SK-N-SH (cell line): Measurements from ENCODE around the gene VENTX. TPM values are rescaled to one million over a fixed set of nuclear protein-coding genes. Genes with fewer than 3 reads are reported as not detected.

Experiments used
- CTCF ChIA-PET: fragments of 300-600, 350-600 bp; formaldehyde crosslinking; extraction: SDS; loops from one replicate; lab custom pipeline; 2021; lab: Yijun Ruan, JAX
- POLR2A ChIA-PET: fragments of 350-600 bp; sonication (Branson Sonifier 250); formaldehyde crosslinking; extraction: SDS; loops from one replicate; lab custom pipeline; 2020; ENCODE audit warnings: antibody characterized with exemption, inconsistent platforms; lab: Yijun Ruan, JAX
- DNase-seq: peaks from one replicate; pipeline ENCODE4 v3.0.0; 2012
- H2AFZ ChIP-seq: fragments of 200-600 bp; sonication (generic); 2 replicates; pipeline ENCODE4 v1.8.1; 2016; ENCODE audit warnings: antibody characterized with exemption, mild to moderate bottlenecking, low read depth
- H3F3A ChIP-seq: fragments of 200-600 bp; sonication (generic); replicated peaks from 2 replicates; pipeline ENCODE3; 2016; ENCODE audit warnings: antibody characterized with exemption, mild to moderate bottlenecking; ENCODE audit not compliant: insufficient read depth
- H3K27ac ChIP-seq, 2 experiments: fragments of 200-500 bp in 1 of 2; fragments of 200-600 bp in 1 of 2; sonication (Bioruptor generic) in 1 of 2; sonication (generic), shearing (Covaris generic) in 1 of 2; 2 replicates each; pipeline versions ENCODE4 v1.5.1 to v1.6.1; 2014 to 2016; ENCODE audit warnings: low read depth in 2 of 2, inconsistent platforms in 1 of 2, low read length in 1 of 2, mild to moderate bottlenecking in 1 of 2, mixed read lengths in 1 of 2
- H3K27me3 ChIP-seq: fragments of 200-600 bp; sonication (generic), shearing (Covaris generic); 2 replicates; pipeline ENCODE4 v1.6.1; 2016; ENCODE audit warnings: mixed run types; ENCODE audit not compliant: insufficient read depth
- H3K36me3 ChIP-seq, 2 experiments: fragments of 200-500 bp in 1 of 2; fragments of 200-600 bp in 1 of 2; sonication (Bioruptor generic) in 1 of 2; sonication (generic) in 1 of 2; replicated peaks in 1 of 2; 2 replicates each; pipeline versions ENCODE3 to v1.5.1; 2014 to 2016; ENCODE audit warnings: low read length in 1 of 2, mild to moderate bottlenecking in 1 of 2; ENCODE audit not compliant: insufficient read depth in 2 of 2, control insufficient read depth in 1 of 2
- H3K4me1 ChIP-seq, 2 experiments: fragments of 200-500 bp in 1 of 2; fragments of 200-600 bp in 1 of 2; sonication (Bioruptor generic) in 1 of 2; sonication (generic), shearing (Covaris generic) in 1 of 2; 2 replicates each; pipeline versions ENCODE4 v1.5.1 to v1.6.1; 2014 to 2016; ENCODE audit warnings: low read depth in 1 of 2, low read length in 1 of 2, mixed run types in 1 of 2; ENCODE audit not compliant: insufficient read depth in 2 of 2, control insufficient read depth in 1 of 2
- H3K4me2 ChIP-seq: fragments of 200-600 bp; sonication (generic), shearing (Covaris generic); 2 replicates; pipeline ENCODE4 v1.6.1; 2017; ENCODE audit warnings: mixed run types
- H3K4me3 ChIP-seq, 2 experiments: fragments of 200-500 bp in 1 of 2; fragments of 200-600 bp in 1 of 2; sonication (Bioruptor generic) in 1 of 2; sonication (generic), shearing (Covaris generic) in 1 of 2; 2 replicates each; pipeline versions ENCODE4 v1.5.1 to v1.8.1; 2014 to 2016; ENCODE audit warnings: low read depth in 2 of 2, inconsistent platforms in 1 of 2, low read length in 1 of 2, mild to moderate bottlenecking in 1 of 2, mixed read lengths in 1 of 2, moderate library complexity in 1 of 2
- H3K79me2 ChIP-seq: fragments of 200-600 bp; sonication (generic); 2 replicates; pipeline ENCODE4 v1.8.1; 2017; ENCODE audit warnings: mild to moderate bottlenecking; ENCODE audit not compliant: insufficient read depth
- H3K9ac ChIP-seq: fragments of 200-600 bp; sonication (generic); 2 replicates; pipeline ENCODE4 v1.6.1; 2017; ENCODE audit warnings: mixed run types
- H3K9me2 ChIP-seq: fragments of 200-600 bp; sonication (generic); 2 replicates; pipeline ENCODE4 v1.6.1; 2017; ENCODE audit warnings: mixed run types
- H3K9me3 ChIP-seq: fragments of 200-600 bp; sonication (generic); 2 replicates; pipeline ENCODE4 v1.6.1; 2017; ENCODE audit warnings: mixed run types, mild to moderate bottlenecking, moderate library complexity
- H4K20me1 ChIP-seq: fragments of 200-600 bp; sonication (generic); 2 replicates; pipeline ENCODE4 v1.6.1; 2017; ENCODE audit warnings: mild to moderate bottlenecking, mixed run types; ENCODE audit not compliant: insufficient read depth
- FOXJ3 ChIP-seq: sonication (generic); formaldehyde crosslinking; IDR thresholded peaks from 2 replicates; pipeline ENCODE4 v1.5.1; 2020; ENCODE audit warnings: mild to moderate bottlenecking, missing genetic modification reagents
- FOXM1 ChIP-seq: IDR thresholded peaks from 2 replicates; pipeline ENCODE4 v1.4.0; 2012; ENCODE audit warnings: low read depth, mild to moderate bottlenecking
- GABPA ChIP-seq: IDR thresholded peaks from 2 replicates; pipeline ENCODE4 v1.4.0; 2012; ENCODE audit warnings: low read depth, mild to moderate bottlenecking
- MEF2A ChIP-seq: IDR thresholded peaks from 2 replicates; pipeline ENCODE4 v1.4.0; 2012; ENCODE audit warnings: low read depth, borderline replicate concordance
- MXI1 ChIP-seq: IDR thresholded peaks from 2 replicates; pipeline ENCODE4 v1.6.1; 2012; ENCODE audit warnings: mild to moderate bottlenecking, low read depth, low read length, improper control_type of control experiment
- PBX3 ChIP-seq: IDR thresholded peaks from 2 replicates; pipeline ENCODE4; 2012
- POLR2AphosphoS5 ChIP-seq: IDR thresholded peaks from 2 replicates; pipeline ENCODE4 v1.6.1; 2012; ENCODE audit warnings: low read depth, low read length
- RFX5 ChIP-seq: IDR thresholded peaks from 2 replicates; pipeline ENCODE4 v1.6.1; 2012; ENCODE audit warnings: mild to moderate bottlenecking, improper control_type of control experiment, low read length
- SIN3A ChIP-seq: IDR thresholded peaks from 2 replicates; pipeline ENCODE4 v1.6.1; 2012; ENCODE audit warnings: low read depth, mild to moderate bottlenecking, low read length, moderate library complexity, borderline replicate concordance
- TCF12 ChIP-seq: IDR thresholded peaks from 2 replicates; pipeline ENCODE4 v1.4.0; 2012
- TEAD4 ChIP-seq: IDR thresholded peaks from 2 replicates; pipeline ENCODE4 v1.4.0; 2012; ENCODE audit warnings: mild to moderate bottlenecking, borderline replicate concordance; ENCODE audit not compliant: insufficient read depth
- WGBS: methylation state at CpG from one replicate; pipeline ENCODE4 v1.1.6; 2017; ENCODE audit warnings: low lambda C conversion rate; 5-methylcytosine and 5-hydroxymethylcytosine counted together
- polyA plus RNA-seq, 3 experiments: library from polyadenylated mRNA; depleted of rRNA; stranded (reverse); fragments of >200 nt; gene quantifications; 2 replicates each; pipeline ENCODE4 v1.2.3, GENCODE V29; 2012
- TF ChIP-seq, protein P1 (sequence below): IDR thresholded peaks from 2 replicates; pipeline ENCODE4 v1.4.0; 2012; ENCODE audit warnings: low read depth, borderline replicate concordance
- TF ChIP-seq, protein P2 (sequence below): IDR thresholded peaks from 2 replicates; pipeline ENCODE4 v1.4.0; 2012; ENCODE audit warnings: low read depth, borderline replicate concordance

Gene VENTX
- polyA plus RNA-seq, 1 of the 3 experiments (the other 2 are of a cell fraction), result not detected

GRCh38 chr10:133278577-133279265 lies 41.1 kb downstream of the VENTX start:
- Histone ChIP-seq H3K4me1 (no peaks in the 10 kb centered on the region; a peak in 1 of 4 replicates), H3K4me2 (no peak overlapping the region), H2AFZ (no peak overlapping the region), H3K9me2 (no peaks in the 10 kb centered on the region), H3K4me3 (no peak overlapping the region), H3K27me3 (no peaks in the 10 kb centered on the region), H3F3A (no peaks in the 10 kb centered on the region), H3K27ac (no peak overlapping the region), H3K79me2 (no peaks in the 10 kb centered on the region), H3K9me3 (no peaks in the 10 kb centered on the region), H3K36me3 (peaks cover 0 to 43% of the 10 kb centered on the region in 2 experiments), H4K20me1 (no peaks in the 10 kb centered on the region; the same call in 1 of the 2 replicates), H3K9ac (no peak overlapping the region)
- TF ChIP-seq FOXM1, result no peak
- DNase-seq, result no peak
- CTCF ChIA-PET, result interaction anchor here (1.1 to 3.1 kb wide), 4 partner anchors 25 to 135 kb away, joined by 4 to 9 read pairs (median 4); no protein-coding TSS in a partner anchor
- POLR2A ChIA-PET, result interaction anchor here (1.4 kb wide), 1 partner anchor 12 kb away, joined by 3 read pairs; no protein-coding TSS in a partner anchor
- 78% methylated on average over 9 of the region's 19 CpGs for WGBS

DNA sequence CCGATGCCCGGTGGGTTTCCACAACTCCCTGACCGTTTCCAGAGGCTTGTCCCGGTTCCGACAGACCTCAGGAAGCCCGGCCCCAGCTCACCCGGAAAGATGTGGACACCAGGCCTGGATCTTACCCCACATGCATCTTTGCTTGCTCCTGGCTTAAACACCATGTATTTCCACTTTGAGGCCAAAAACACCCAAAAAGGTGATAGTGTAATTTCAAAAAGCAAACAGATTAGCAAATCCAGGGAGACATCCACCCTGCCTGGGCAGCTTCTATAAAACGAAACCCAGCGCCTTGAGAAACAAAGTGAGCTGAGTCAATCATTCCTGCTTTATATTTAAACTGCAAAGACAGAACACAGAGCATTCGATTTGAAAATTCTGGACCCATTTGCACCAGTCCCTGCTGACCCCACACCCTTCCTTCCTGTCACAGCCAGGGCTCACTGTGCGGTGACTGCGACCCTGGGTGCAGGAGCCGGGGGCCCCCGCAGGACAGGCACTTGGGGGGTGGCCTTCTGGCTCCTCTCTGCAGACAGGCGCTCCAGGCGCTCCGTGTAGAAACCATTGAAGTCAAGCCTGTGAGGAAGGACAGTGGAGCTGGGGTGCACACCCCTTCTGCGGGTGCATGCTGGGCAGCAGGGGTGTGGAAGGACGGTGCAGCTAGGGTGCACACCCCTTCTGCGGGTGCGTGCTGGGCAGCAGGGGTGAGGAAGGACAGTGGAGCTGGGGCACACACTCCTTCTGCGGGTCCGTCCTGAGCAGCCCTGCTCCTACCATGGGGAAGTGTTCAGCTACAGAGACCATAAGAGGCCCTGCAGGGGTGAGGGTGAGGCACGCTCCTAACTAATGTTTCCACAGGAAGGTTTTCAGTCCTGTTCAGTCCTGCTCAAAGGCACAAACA lies 41.9 kb downstream of the VENTX start:
- POLR2A ChIA-PET, result interaction anchor here (1.2 kb wide), 1 partner anchor 15 kb away, joined by 4 read pairs; no protein-coding TSS in a partner anchor
- H2AFZ ChIP-seq, result no peak overlapping the region
- no peaks in the 10 kb centered on the region for H3K9me3 ChIP-seq
- no peaks in the 10 kb centered on the region for H3K27me3 ChIP-seq
- 97% methylated on average over 20 of the region's 24 CpGs for WGBS
- no peak for DNase-seq
- H3K27ac ChIP-seq, result no peak overlapping the region
- CTCF ChIA-PET, result interaction anchor here (1.1 to 1.5 kb wide), 2 partner anchors 25 to 29 kb away, joined by 4 read pairs; no protein-coding TSS in a partner anchor
- peaks cover 1 to 50% of the 10 kb centered on the region in 2 experiments for H3K36me3 ChIP-seq
- no peak overlapping the region for H3K9ac ChIP-seq
- no peak for TF ChIP-seq FOXM1
- TF ChIP-seq GABPA, result no peak
- no peak for TF ChIP-seq PBX3
- TF ChIP-seq FOXJ3 (CRISPR knock-in tag), result no peak
- no peak for TF ChIP-seq TCF12
- TF ChIP-seq, protein P1, sequence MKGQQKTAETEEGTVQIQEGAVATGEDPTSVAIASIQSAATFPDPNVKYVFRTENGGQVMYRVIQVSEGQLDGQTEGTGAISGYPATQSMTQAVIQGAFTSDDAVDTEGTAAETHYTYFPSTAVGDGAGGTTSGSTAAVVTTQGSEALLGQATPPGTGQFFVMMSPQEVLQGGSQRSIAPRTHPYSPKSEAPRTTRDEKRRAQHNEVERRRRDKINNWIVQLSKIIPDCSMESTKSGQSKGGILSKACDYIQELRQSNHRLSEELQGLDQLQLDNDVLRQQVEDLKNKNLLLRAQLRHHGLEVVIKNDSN, result no peak
- TF ChIP-seq POLR2AphosphoS5, result no peak
- no peak for TF ChIP-seq MEF2A
- TF ChIP-seq TEAD4, result no peak
- TF ChIP-seq, protein P2, sequence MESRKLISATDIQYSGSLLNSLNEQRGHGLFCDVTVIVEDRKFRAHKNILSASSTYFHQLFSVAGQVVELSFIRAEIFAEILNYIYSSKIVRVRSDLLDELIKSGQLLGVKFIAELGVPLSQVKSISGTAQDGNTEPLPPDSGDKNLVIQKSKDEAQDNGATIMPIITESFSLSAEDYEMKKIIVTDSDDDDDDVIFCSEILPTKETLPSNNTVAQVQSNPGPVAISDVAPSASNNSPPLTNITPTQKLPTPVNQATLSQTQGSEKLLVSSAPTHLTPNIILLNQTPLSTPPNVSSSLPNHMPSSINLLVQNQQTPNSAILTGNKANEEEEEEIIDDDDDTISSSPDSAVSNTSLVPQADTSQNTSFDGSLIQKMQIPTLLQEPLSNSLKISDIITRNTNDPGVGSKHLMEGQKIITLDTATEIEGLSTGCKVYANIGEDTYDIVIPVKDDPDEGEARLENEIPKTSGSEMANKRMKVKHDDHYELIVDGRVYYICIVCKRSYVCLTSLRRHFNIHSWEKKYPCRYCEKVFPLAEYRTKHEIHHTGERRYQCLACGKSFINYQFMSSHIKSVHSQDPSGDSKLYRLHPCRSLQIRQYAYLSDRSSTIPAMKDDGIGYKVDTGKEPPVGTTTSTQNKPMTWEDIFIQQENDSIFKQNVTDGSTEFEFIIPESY, result no peak
- TF ChIP-seq RFX5, result no peak
- no peak for TF ChIP-seq SIN3A
- TF ChIP-seq MXI1, result no peak
- TF ChIP-seq, all 33 proteins: peak for 0
- no peaks in the 10 kb centered on the region for H3F3A ChIP-seq
- H3K4me2 ChIP-seq, result no peak overlapping the region
- no peak overlapping the region for H3K4me3 ChIP-seq
- H3K4me1 ChIP-seq, result no peaks in the 10 kb centered on the region; a peak in 1 of 4 replicates
- no peaks in the 10 kb centered on the region for H3K79me2 ChIP-seq
- H4K20me1 ChIP-seq, result no peaks in the 10 kb centered on the region; the same call in 1 of the 2 replicates
- no peaks in the 10 kb centered on the region for H3K9me2 ChIP-seq
